Stimulated activated effector memory CD8-positive, alpha-beta T cell treated with anti-CD3 and anti-CD28 coated beads, Interleukin-12 subunit alpha, Interleukin-12 subunit beta, amount 100 ng/mL, for 72 hours (primary cell): Measurements from ENCODE around the gene COG8.

Source experiments
- ATAC-seq: fragments of 150-1000 bp; cut with Tn5 transposase; 2 replicates; pipeline ENCODE4 v1.10.0; 2021
- DNase-seq, 2 donors: peaks; one replicate each; pipeline ENCODE4 v3.0.0; 2021 to 2022; ENCODE audit warnings: low spot score in 2 of 2
- H3K27ac Mint-ChIP-seq: one replicate; pipeline ENCODE4 v1.8.0; 2022; ENCODE audit warnings: mild to moderate bottlenecking, mixed read lengths
- H3K36me3 Mint-ChIP-seq: one replicate; pipeline ENCODE4 v1.8.0; 2022; ENCODE audit warnings: mild to moderate bottlenecking, mixed read lengths
- H3K4me1 Mint-ChIP-seq: one replicate; pipeline ENCODE4 v1.8.0; 2022; ENCODE audit warnings: mixed read lengths
- H3K4me3 Mint-ChIP-seq: one replicate; pipeline ENCODE4 v1.8.0; 2022; ENCODE audit warnings: mild to moderate bottlenecking, mixed read lengths
- H3K9me3 Mint-ChIP-seq: one replicate; pipeline ENCODE4 v1.8.0; 2022; ENCODE audit warnings: mixed read lengths

The COG8 gene

GRCh38 chr16:69328854-69329316 is 10.5 kb downstream of the COG8 start:
- peaks cover 45% of the 10 kb centered on the region for H3K4me1 Mint-ChIP-seq
- H3K36me3 Mint-ChIP-seq: peaks cover 84% of the 10 kb centered on the region
- H3K27ac Mint-ChIP-seq: peak overlapping the region; percentile 63
- DNase-seq: no peak
- H3K9me3 Mint-ChIP-seq: no peaks in the 10 kb centered on the region
- no peak for ATAC-seq
- peak overlapping the region; percentile 76 for H3K4me3 Mint-ChIP-seq

- Mint-ChIP-seq H3K9me3 (no peaks in the 10 kb centered on the region), H3K4me3 (peak overlapping the region; percentile 76), H3K4me1 (peaks cover 45% of the 10 kb centered on the region), H3K27ac (peak overlapping the region; percentile 69), H3K36me3 (peaks cover 84% of the 10 kb centered on the region)
- DNase-seq (no peak), ATAC-seq (no peak)
Measured at GRCh38 chr16:69327585-69328310, 11.6 kb downstream of the COG8 start.

- H3K4me1 Mint-ChIP-seq: peaks cover 58% of the 10 kb centered on the region
Measured at GRCh38 chr16:69326172-69326873, 13.0 kb downstream of the COG8 start.

GRCh38 chr16:69325784-69326171 is 13.6 kb downstream of the COG8 start:
- H3K9me3 Mint-ChIP-seq: no peaks in the 10 kb centered on the region
- H3K4me3 Mint-ChIP-seq: peak overlapping the region; percentile 49
- H3K4me1 Mint-ChIP-seq: peaks cover 58% of the 10 kb centered on the region
- ATAC-seq: no peak
- H3K36me3 Mint-ChIP-seq: peaks cover 84% of the 10 kb centered on the region
- peak overlapping the region; percentile 69 for H3K27ac Mint-ChIP-seq
- no peak for DNase-seq

More at GRCh38 chr16:69326172-69326873, 13.0 kb downstream of the COG8 start:
- peaks cover 84% of the 10 kb centered on the region for H3K36me3 Mint-ChIP-seq
- no peaks in the 10 kb centered on the region for H3K9me3 Mint-ChIP-seq
- ATAC-seq (no peak), DNase-seq (no peak)
- peak overlapping the region; percentile 49 for H3K4me3 Mint-ChIP-seq
- H3K27ac Mint-ChIP-seq: peak overlapping the region; percentile 69

GRCh38 chr16:69324585-69325253 is 14.6 kb downstream of the COG8 start:
- peaks cover 90% of the 10 kb centered on the region for H3K36me3 Mint-ChIP-seq
- H3K4me3 Mint-ChIP-seq: no peak overlapping the region
- DNase-seq: no peak
- peaks cover 57% of the 10 kb centered on the region for H3K4me1 Mint-ChIP-seq
- H3K27ac Mint-ChIP-seq: peak overlapping the region; percentile 37
- no peaks in the 10 kb centered on the region for H3K9me3 Mint-ChIP-seq
- no peak for ATAC-seq

- ATAC-seq (no peak), DNase-seq (no peak)
- Mint-ChIP-seq H3K27ac (peak overlapping the region; percentile 37), H3K4me1 (peaks cover 56% of the 10 kb centered on the region), H3K36me3 (peaks cover 95% of the 10 kb centered on the region), H3K9me3 (no peaks in the 10 kb centered on the region), H3K4me3 (no peak overlapping the region)
Measured at GRCh38 chr16:69324013-69324531, 15.3 kb downstream of the COG8 start.

- ATAC-seq (no peak), DNase-seq (no peak)
- H3K4me1 Mint-ChIP-seq: peaks cover 49% of the 10 kb centered on the region
- H3K9me3 Mint-ChIP-seq: no peaks in the 10 kb centered on the region
- H3K4me3 Mint-ChIP-seq: no peak overlapping the region
- peak overlapping the region; percentile 37 for H3K27ac Mint-ChIP-seq
- H3K36me3 Mint-ChIP-seq: peaks cover 94% of the 10 kb centered on the region
Measured at GRCh38 chr16:69323415-69323814, 15.9 kb downstream of the COG8 start.

GRCh38 chr16:69322343-69322742 is 17.0 kb downstream of the COG8 start:
- no peak for ATAC-seq
- Mint-ChIP-seq H3K4me3 (no peak overlapping the region), H3K36me3 (peaks cover 97% of the 10 kb centered on the region)

GRCh38 chr16:69321080-69321479 is 18.3 kb downstream of the COG8 start:
- ATAC-seq (no peak), DNase-seq (no peak)
- no peak overlapping the region for H3K4me3 Mint-ChIP-seq
- no peaks in the 10 kb centered on the region for H3K9me3 Mint-ChIP-seq
- H3K4me1 Mint-ChIP-seq: peaks cover 38% of the 10 kb centered on the region
- H3K36me3 Mint-ChIP-seq: peaks cover 97% of the 10 kb centered on the region
- peak overlapping the region; percentile 24 for H3K27ac Mint-ChIP-seq

More at GRCh38 chr16:69322343-69322742, 17.0 kb downstream of the COG8 start:
- peak overlapping the region; percentile 37 for H3K27ac Mint-ChIP-seq
- no peaks in the 10 kb centered on the region for H3K9me3 Mint-ChIP-seq
- DNase-seq: no peak
- peaks cover 45% of the 10 kb centered on the region for H3K4me1 Mint-ChIP-seq

- DNase-seq (no peak), ATAC-seq (no peak)
- Mint-ChIP-seq H3K9me3 (no peaks in the 10 kb centered on the region), H3K4me3 (no peak overlapping the region), H3K36me3 (peaks cover 97% of the 10 kb centered on the region), H3K4me1 (peaks cover 34% of the 10 kb centered on the region), H3K27ac (peak overlapping the region; percentile 24)
Measured at GRCh38 chr16:69320740-69321073, 18.7 kb downstream of the COG8 start.

- peak overlapping the region; percentile 62 for H3K27ac Mint-ChIP-seq
- H3K4me1 Mint-ChIP-seq: peaks cover 30% of the 10 kb centered on the region
- H3K9me3 Mint-ChIP-seq: no peaks in the 10 kb centered on the region
- H3K36me3 Mint-ChIP-seq: peaks cover 97% of the 10 kb centered on the region
- ATAC-seq: no peak
- no peak overlapping the region for H3K4me3 Mint-ChIP-seq
- DNase-seq: no peak
Measured at GRCh38 chr16:69319826-69320739, 19.3 kb downstream of the COG8 start.

- peaks cover 97% of the 10 kb centered on the region for H3K36me3 Mint-ChIP-seq
- H3K4me1 Mint-ChIP-seq: peaks cover 26% of the 10 kb centered on the region
- peak overlapping the region; percentile 62 for H3K27ac Mint-ChIP-seq
- ATAC-seq (no peak), DNase-seq (no peak)
- H3K4me3 Mint-ChIP-seq: no peak overlapping the region
- no peaks in the 10 kb centered on the region for H3K9me3 Mint-ChIP-seq
Measured at GRCh38 chr16:69319381-69319780, 20.0 kb downstream of the COG8 start.

GRCh38 chr16:69318911-69319289 is 20.5 kb downstream of the COG8 start:
- H3K4me1 Mint-ChIP-seq: peaks cover 27% of the 10 kb centered on the region
- H3K4me3 Mint-ChIP-seq: no peak overlapping the region
- no peak for ATAC-seq
- H3K36me3 Mint-ChIP-seq: peaks cover 97% of the 10 kb centered on the region
- no peaks in the 10 kb centered on the region for H3K9me3 Mint-ChIP-seq
- no peak for DNase-seq
- H3K27ac Mint-ChIP-seq: no peak overlapping the region

- ATAC-seq: no peak
- no peak for DNase-seq
- Mint-ChIP-seq H3K4me1 (peaks cover 32% of the 10 kb centered on the region), H3K4me3 (no peak overlapping the region), H3K27ac (peak overlapping the region; percentile 17), H3K9me3 (no peaks in the 10 kb centered on the region), H3K36me3 (peaks cover 97% of the 10 kb centered on the region)
Measured at GRCh38 chr16:69318177-69318910, 21.0 kb downstream of the COG8 start.
